Hippocampal formation (tissue), 2 donors: Measurements from ENCODE around the gene PEPD.

Source experiments
- DNase-seq, 2 donors: peaks; one replicate each; lab custom pipeline; 2025; lab: John Stamatoyannopoulos, UW

The PEPD gene

GRCh38 chr19:33358408-33358807 lies 163.2 kb downstream of the PEPD start:
- no peak for DNase-seq

DNA sequence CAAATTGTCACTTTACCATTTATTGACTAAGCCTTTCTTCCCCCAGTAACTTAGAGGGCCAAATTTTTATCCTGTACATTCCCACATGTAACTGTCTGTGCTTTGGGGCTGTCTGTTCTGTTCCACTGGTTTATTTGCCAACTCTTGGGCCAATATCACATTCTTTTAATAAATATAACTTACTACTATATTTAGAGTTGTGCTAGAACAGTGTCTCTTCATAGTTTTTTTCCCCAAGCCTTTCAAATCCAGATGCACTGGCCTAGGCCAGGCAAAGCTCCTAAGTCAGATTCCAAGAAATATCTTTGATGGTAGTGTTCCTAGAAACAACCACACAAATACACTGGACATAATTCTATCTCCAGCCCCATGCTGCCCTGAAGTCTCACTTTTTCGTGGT lies 164.0 kb downstream of the PEPD start:
- DNase-seq = no peak

GRCh38 chr19:33355535-33355934 lies 166.1 kb downstream of the PEPD start:
- DNase-seq = no peak

- peak in 1 of 2 donors; percentile 17 for DNase-seq
These were observed 170.9 kb downstream of the PEPD start for GRCh38 chr19:33350538-33351309.

DNA sequence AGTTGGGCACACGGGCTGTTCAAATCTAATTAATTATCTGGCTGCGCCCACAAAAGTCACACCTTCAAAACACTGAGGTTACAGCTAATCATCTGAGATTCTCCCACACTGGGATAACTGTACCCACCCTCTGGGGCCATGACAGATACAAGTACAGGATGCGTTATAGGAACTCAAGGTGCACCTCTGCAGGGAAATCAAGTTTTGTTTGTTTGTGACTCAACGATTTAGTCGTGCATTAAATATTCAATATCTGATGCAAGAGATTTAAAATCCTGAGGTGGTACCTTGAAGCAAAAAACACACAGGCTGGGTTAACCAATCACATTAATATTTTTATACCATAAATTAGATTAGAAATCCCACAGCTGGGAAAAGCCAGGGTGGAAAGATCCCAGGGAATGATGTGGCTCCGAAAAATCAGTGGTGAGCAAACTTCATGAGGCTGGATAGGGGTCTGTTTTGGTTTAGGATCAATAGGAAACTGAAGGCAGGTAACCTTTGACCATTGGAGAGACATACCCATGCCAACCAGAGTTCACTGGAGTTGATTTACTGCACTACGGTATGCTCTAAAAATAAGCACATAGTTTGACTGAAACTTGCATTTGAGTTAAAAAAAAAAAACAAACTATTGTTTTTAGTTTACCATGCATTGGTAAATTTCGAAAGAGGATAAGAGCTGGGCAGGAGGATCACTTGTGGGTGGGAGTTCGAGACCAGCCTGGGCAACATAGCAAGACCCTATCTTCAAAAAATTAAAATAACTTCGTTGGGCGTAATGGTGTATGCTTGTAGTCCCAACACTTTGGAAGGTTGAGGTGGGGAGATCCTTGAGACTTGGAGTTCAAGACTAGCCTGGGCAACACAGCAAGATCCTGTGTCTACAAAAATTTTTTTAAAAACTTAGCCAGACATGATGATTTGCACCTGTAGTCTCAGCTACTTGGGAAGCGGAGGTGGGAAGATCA lies 172.0 kb downstream of the PEPD start:
- DNase-seq = no peak

DNA sequence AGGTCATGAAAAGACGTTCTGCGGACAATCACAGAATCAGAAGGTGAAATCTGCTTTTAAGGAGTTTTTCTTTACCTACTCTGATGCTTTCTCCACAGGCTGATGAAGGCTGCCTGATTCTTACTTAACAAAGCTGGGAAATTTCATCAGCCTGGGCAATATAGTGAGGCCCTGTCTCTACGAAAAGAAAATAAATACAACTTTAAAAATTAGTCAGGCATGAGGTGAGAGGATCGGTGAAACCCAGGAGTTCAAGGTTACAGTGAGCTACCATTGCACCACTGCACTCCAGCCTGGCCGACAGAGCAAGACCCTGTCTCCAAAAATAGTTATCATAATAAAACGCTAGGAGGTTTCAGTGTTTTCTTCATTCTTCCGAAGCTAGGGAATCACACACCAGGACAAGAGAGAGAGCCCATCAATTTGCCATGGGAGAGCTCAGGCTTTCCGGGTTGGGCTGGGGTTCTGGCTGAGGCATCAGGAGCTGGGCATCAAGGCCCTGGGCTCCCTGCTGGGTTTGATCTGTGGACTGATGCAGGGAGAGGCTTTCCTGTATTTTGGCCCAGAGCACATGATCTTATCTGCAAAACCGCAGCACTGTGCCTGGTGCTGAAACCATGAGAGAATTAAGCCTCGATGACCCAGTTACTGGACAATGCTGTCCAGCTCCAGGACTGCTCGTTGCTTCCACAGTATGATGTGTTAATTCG lies 173.1 kb downstream of the PEPD start:
- DNase-seq = no peak

DNA sequence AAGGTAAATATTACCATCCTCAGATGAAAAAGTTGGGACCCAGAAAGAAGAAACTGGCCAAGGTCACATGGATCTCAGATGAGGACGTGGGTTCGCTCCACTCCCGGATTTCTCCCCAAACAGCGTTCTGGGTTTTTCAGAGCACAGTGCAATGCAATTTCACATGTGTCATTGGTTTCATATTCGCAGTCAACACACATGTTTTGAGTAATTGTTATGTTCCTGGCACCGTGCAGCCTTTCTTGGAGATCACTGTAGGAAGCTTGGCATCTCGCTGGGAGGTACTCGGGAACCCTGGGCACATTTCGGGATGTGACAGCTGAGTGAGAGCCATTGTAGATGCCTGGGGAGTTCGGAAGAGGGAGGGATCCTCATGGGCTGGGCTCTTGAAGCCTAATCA lies 174.3 kb downstream of the PEPD start:
- no peak for DNase-seq

DNA sequence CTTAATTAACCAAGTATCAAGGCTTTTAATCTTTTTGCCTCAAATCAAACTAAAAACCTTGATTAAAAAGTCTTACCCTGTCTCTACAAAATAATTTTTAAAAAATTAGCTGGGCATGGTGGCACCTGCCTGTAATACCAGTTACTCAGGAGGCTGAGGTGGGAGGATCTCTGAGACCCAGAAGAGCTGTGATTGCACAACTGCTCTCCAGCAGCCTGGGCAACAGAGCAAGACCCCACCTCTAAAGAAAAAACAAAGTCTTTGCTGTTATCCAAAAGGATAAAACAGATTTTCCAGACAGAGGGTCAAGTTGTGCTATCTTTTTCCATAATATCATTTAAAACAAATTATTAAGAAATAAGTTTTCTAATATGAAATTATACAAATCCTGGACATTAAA lies 174.9 kb downstream of the PEPD start:
- DNase-seq = no peak

GRCh38 chr19:33345163-33345562 lies 176.4 kb downstream of the PEPD start:
- DNase-seq = no peak

GRCh38 chr19:33344573-33344925 lies 177.0 kb downstream of the PEPD start:
- DNase-seq = no peak

GRCh38 chr19:33343859-33344572 lies 177.6 kb downstream of the PEPD start:
- peak in 1 of 2 donors; percentile 44 for DNase-seq

GRCh38 chr19:33343301-33343700 lies 178.3 kb downstream of the PEPD start:
- DNase-seq = no peak

DNA sequence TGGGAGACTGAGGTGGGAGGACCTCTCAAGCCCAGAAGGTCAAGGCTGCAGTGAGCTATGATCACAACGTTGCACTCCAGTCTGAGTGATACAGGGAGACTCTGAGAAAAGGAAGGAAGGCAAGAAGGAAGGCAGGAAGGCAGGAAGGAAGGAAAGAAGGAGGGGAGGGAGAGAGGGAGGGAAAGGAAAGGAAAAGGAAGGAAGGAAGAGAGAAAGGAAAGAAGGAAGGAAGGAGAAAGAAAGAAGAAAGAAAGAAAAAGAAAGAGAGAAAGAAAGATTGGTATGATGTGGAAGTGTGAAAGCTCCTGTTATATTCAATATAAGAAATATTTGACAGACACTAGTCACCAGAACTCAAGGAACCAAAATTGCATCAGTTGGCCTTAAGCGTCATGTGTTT lies 180.6 kb downstream of the PEPD start:
- no peak for DNase-seq

- DNase-seq = no peak
These were observed 182.3 kb downstream of the PEPD start for GRCh38 chr19:33339016-33339984.
